ENCODE measurements around the gene SRPK1.
"Not testable (repeated sequence)": the region's sequence is repeated elsewhere in the genome, so short reads cannot be mapped to it uniquely, and the experiment has no call there.

Gene SRPK1

GRCh38 chr6:35929601-35930000 lies 8.7 kb upstream of the SRPK1 start:
- no peak for DNase-seq

- no peak for DNase-seq
Measured at GRCh38 chr6:35926509-35927215, 5.8 kb upstream of the SRPK1 start.

DNA sequence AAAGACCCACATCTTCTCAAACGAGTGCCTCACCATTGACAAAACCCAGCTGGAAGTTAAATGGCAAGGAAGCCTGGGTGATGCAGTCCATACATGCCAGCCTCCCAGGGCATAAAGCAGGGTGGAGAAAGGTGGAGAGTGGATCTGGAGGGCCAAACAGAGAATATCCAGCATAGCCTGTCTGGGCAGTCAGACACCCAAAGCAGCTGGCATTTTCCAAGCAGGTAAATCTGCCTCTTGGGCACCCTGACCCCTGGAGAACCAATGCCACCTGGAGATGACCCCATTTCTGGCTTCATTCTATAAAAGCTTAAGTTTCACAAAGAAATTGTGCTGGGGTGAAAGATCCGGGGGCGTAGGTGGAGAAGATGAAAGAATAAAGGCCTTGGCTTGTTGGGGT lies 5.1 kb upstream of the SRPK1 start:
- no peak for DNase-seq

GRCh38 chr6:35924146-35924545 lies 3.2 kb upstream of the SRPK1 start:
- no peak for DNase-seq

GRCh38 chr6:35922139-35922554 lies 1.2 kb upstream of the SRPK1 start:
- DNase-seq = no peak

- DNase-seq = no peak
Measured at GRCh38 chr6:35919827-35920751, 809 bp downstream of the SRPK1 start.

- no peak for DNase-seq
Measured at GRCh38 chr6:35919085-35919826, 1.6 kb downstream of the SRPK1 start.

DNA sequence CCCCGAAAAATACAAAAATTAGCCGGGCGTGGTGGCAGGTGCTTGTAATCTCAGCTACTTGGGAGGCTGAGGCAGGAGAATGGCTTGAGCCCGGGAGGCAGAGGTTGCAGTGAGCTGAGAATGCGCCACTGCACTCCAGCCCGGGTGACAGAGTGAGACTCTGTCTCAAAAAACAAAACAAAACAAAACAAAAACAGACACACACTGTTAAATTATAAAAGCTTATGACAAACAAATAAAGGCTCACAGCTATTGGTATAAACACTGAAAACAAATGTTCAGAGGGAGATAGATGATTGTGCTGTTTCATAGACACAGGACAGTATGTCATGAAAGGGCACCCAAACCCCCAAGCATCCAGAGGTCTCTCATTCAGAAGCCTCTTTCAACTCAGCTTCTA lies 4.0 kb downstream of the SRPK1 start:
- DNase-seq = not testable (repeated sequence)

- no peak for DNase-seq
Measured at GRCh38 chr6:35916056-35916455, 4.8 kb downstream of the SRPK1 start.

GRCh38 chr6:35914536-35914935 lies 6.4 kb downstream of the SRPK1 start:
- no peak for DNase-seq

- no peak for DNase-seq
Measured at GRCh38 chr6:35911871-35912653, 8.8 kb downstream of the SRPK1 start.

DNA sequence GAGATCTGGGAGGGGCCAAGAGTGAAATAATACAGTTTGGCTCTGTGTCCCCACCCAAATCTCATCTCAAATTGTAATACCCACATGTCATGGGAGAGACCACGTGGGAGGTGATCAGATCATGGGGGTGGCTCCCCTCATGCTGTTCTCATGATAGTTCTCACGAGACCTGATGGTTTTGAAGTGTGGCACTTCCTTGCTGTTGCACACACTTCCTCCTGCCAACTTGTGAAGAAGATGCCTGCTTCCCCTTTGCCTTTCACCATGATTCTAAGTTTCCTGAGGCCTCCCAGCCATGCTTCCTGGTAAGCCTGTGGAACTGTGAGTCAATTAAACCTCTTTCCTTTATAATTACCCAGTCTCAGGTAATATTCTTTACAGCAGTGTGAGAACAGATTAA lies 11.3 kb downstream of the SRPK1 start:
- DNase-seq = not testable (repeated sequence)

- not testable (repeated sequence) for DNase-seq
Measured at GRCh38 chr6:35908753-35909401, 12.0 kb downstream of the SRPK1 start.

DNA sequence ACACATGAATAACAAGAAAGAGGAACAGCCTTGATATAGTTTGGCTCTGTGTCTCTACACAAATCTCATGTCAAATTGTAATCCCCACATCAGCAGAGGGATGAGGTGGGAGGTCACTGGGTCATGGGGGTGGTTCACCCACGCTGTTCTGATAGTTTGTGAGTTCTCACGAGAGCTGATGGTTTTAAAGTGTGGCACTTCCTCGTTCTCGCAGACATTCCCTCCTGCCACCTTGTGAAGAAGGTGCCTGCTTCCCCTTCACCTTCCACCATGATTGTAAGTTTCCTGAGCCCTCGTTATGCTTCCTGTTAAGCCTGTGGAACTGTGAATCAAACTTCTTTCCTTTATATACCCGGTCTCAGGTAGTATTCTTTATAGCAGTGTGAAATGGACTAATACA lies 13.1 kb downstream of the SRPK1 start:
- no peak for DNase-seq

DNA sequence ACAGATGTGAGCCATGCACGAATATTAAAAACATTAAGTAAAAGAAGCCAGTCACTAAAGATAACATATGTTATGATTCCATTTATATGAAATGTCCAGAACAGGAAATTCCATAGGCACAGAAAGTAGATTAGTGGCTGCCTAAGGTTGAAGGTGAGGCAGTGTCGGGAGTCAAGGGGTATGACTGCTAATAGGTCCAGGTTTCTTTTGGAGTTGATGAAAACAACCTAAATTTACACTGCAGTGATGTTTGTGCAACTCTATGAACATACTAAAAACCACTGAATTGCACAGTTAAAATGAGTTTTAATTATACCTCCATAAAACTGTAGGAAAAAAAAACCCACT lies 14.4 kb downstream of the SRPK1 start:
- no peak for DNase-seq

DNA sequence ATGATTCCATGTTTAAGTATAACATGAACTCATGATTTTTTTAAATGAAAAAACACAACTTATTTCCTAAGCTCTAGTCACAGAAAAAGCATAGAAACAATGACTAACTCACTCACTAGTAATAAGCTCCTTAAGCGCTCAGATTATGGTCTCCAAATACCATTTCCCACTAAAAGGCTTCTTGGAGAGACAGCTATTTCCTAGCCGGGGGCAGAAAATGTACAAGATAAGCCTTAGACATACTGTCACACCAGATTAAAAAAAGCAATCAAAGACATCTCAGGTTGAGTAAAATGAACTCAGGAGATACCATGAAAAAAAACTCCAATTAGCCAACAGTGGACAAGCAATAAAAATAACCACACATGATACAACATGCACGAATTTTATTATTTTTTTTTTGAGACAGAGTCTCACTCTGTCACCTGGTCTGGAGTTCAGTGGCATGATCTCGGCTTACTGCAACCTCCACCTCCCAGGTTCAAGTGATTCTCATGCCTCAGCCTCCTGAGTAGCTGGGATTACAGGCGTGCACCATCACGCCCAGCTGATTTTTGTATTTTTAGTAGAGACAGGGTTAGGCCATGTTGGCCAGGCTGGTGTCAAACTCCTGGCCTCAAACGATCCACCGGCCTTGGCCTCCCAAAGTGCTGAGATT lies 14.9 kb downstream of the SRPK1 start:
- DNase-seq = no peak

- no peak for DNase-seq
Measured at GRCh38 chr6:35905141-35905785, 15.6 kb downstream of the SRPK1 start.

GRCh38 chr6:35903679-35904078 lies 17.2 kb downstream of the SRPK1 start:
- no peak for DNase-seq

GRCh38 chr6:35900448-35900847 lies 20.4 kb downstream of the SRPK1 start:
- no peak for DNase-seq

GRCh38 chr6:35898003-35898402 lies 22.9 kb downstream of the SRPK1 start:
- DNase-seq = no peak

- no peak for DNase-seq
Measured at GRCh38 chr6:35897486-35897885, 23.4 kb downstream of the SRPK1 start.
